ENCODE data around the gene VEZT. TPM values are rescaled to one million over a fixed set of nuclear protein-coding genes. Genes with fewer than 3 reads are reported as not detected.
A peak's percentile ranks its signal among the peaks of the same experiment; 100 is the strongest.

VEZT gene
- total and polyA plus RNA-seq, 9 of the 15 experiments (the other 6 are each of a cell fraction or from before 2014, with no cell fraction given): 16.1 to 61.5 (median 32.6) TPM

GRCh38 chr12:95218150-95219133, 835 bp downstream of the VEZT start (continued):
- no peak for TF ChIP-seq ZNF518B (CRISPR knock-in tag; IDR thresholded peaks at IDR 0.05)
- TF ChIP-seq ZBTB7A (IDR thresholded peaks at IDR 0.05; ENCODE audit: borderline replicate concordance, control insufficient read depth, low read depth, low read length): 0 out of 2 replicates have a peak, but pooled peaks have one; percentile 6
- TF ChIP-seq DLX4 (CRISPR knock-in tag; IDR thresholded peaks at IDR 0.05): no peak
- no peak for TF ChIP-seq TFAM (CRISPR knock-in tag; conservative IDR thresholded peaks at IDR 0.05)
- no peak for TF ChIP-seq SMAD3 (CRISPR knock-in tag; conservative IDR thresholded peaks at IDR 0.05)
- no peak for TF ChIP-seq ZNF696 (CRISPR knock-in tag; conservative IDR thresholded peaks at IDR 0.05)
- TF ChIP-seq POU5F1 (IDR thresholded peaks at IDR 0.05; ENCODE audit: borderline replicate concordance, low read depth, low read length, partially characterized antibody): no peak
- TF ChIP-seq ZNF445 (CRISPR knock-in tag; IDR thresholded peaks at IDR 0.05; ENCODE audit: low read depth): no peak
- TF ChIP-seq PML (IDR thresholded peaks at IDR 0.05; ENCODE audit: low read length): peak; percentile 34; the same call in 1 of the 2 replicates
- TF ChIP-seq IRF9 (tag; IDR thresholded peaks at IDR 0.05): no peak
- no peak for TF ChIP-seq BCL6 (CRISPR knock-in tag; IDR thresholded peaks at IDR 0.05)
- no peak for TF ChIP-seq TBL1XR1 (IDR thresholded peaks at IDR 0.05; ENCODE audit: low read length in 2 of 2)
- TF ChIP-seq LCOR (CRISPR knock-in tag; IDR thresholded peaks at IDR 0.05): peak; percentile 73; the same call in 1 of the 2 replicates
- TF ChIP-seq BRF1 (IDR thresholded peaks at IDR 0.05; ENCODE audit: borderline replicate concordance, extremely low read depth, insufficient read length): no peak
- no peak for TF ChIP-seq FOS (IDR thresholded peaks at IDR 0.05; ENCODE audit: extremely low read depth, insufficient read length)
- no peak for TF ChIP-seq FOXA3 (CRISPR knock-in tag; conservative IDR thresholded peaks at IDR 0.05 in 1 of 2, IDR thresholded peaks at IDR 0.05 in 1 of 2)
- no peak for TF ChIP-seq BMI1 (IDR thresholded peaks at IDR 0.05; ENCODE audit: low read length)
- peak; percentile 5; the same call in 1 of the 2 replicates for TF ChIP-seq CTBP1 (IDR thresholded peaks at IDR 0.05; ENCODE audit: borderline replicate concordance)
- no peak for TF ChIP-seq CREB1 (IDR thresholded peaks at IDR 0.05)
- no peak for TF ChIP-seq CREB1 (CRISPR knock-in tag; IDR thresholded peaks at IDR 0.05)
- no peak for TF ChIP-seq CREB3L1 (IDR thresholded peaks at IDR 0.05; ENCODE audit: borderline replicate concordance, low read depth)

Measured in K562 (cell line).